Smooth muscle cell (in vitro differentiated cells): ENCODE measurements around the gene PSEN2. TPM values are rescaled to one million over a fixed set of nuclear protein-coding genes. Genes with fewer than 3 reads are reported as not detected.

Experiments
- DNase-seq: peaks from one replicate; lab custom pipeline; 2025; ENCODE audit not compliant: unreplicated experiment; lab: John Stamatoyannopoulos, UW
- H2AFZ ChIP-seq: fragments of 200-600 bp; sonication (generic); 2 replicates; pipeline ENCODE4 v1.6.0; 2016; ENCODE audit warnings: antibody characterized with exemption, low read depth, mild to moderate bottlenecking
- H3F3A ChIP-seq: fragments of 200-600 bp; sonication (generic); 2 replicates; pipeline ENCODE4 v1.6.0; 2017; ENCODE audit warnings: antibody characterized with exemption, low read depth
- H3K27ac ChIP-seq: fragments of 200-600 bp; sonication (generic); 2 replicates; pipeline ENCODE4 v1.5.1; 2016; ENCODE audit warnings: low read depth, mild to moderate bottlenecking
- H3K27me3 ChIP-seq: fragments of 200-600 bp; sonication (generic); 2 replicates; pipeline ENCODE4 v1.6.1; 2016; ENCODE audit warnings: low read depth, mild to moderate bottlenecking
- H3K36me3 ChIP-seq: fragments of 200-600 bp; sonication (generic); 2 replicates; pipeline ENCODE4 v1.5.1; 2016; ENCODE audit warnings: low read depth
- H3K4me1 ChIP-seq: fragments of 200-600 bp; sonication (generic); 2 replicates; pipeline ENCODE4 v1.5.1; 2016; ENCODE audit warnings: low read depth
- H3K4me2 ChIP-seq: fragments of 200-600 bp; sonication (generic); 2 replicates; pipeline ENCODE4 v1.6.0; 2016; ENCODE audit warnings: mild to moderate bottlenecking
- H3K4me3 ChIP-seq: fragments of 200-600 bp; sonication (generic); 2 replicates; pipeline ENCODE4 v1.5.1; 2016; ENCODE audit warnings: mild to moderate bottlenecking
- H3K79me2 ChIP-seq: fragments of 200-600 bp; sonication (generic); 2 replicates; pipeline ENCODE4 v1.6.0; 2016; ENCODE audit warnings: low read depth, mild to moderate bottlenecking
- H3K9ac ChIP-seq: fragments of 200-600 bp; sonication (generic); 2 replicates; pipeline ENCODE4 v1.6.0; 2016; ENCODE audit warnings: low read depth
- H3K9me3 ChIP-seq: fragments of 200-600 bp; sonication (generic); replicated peaks from 2 replicates; pipeline ENCODE4 v1.5.1; 2016; ENCODE audit warnings: low read depth
- H4K20me1 ChIP-seq: fragments of 200-600 bp; sonication (generic); 2 replicates; pipeline ENCODE4 v1.6.0; 2016; ENCODE audit warnings: low read depth
- WGBS: methylation state at CpG from one replicate; pipeline ENCODE4 v1.1.7; 2016; ENCODE audit warnings: low lambda C conversion rate; 5-methylcytosine and 5-hydroxymethylcytosine counted together
- polyA plus RNA-seq: library from polyadenylated mRNA; unstranded; fragments of >200 nt; fragmentation: Nextera tagmentation; extraction: Ambion mirVana; gene quantifications from 2 replicates; pipeline ENCODE4 v1.2.1, GENCODE V29; 2016
- total RNA-seq: library from RNA; depleted of rRNA; stranded (reverse); fragments of >200 nt; gene quantifications from 2 replicates; pipeline ENCODE4 v1.2.3, GENCODE V29; 2014
- TF ChIP-seq, protein P1 (sequence below): fragments of 200-600 bp; sonication (generic); IDR thresholded peaks from 2 replicates; pipeline ENCODE4 v1.5.1; 2017; ENCODE audit warnings: borderline replicate concordance, mild to moderate bottlenecking, antibody characterized with exemption; ENCODE audit not compliant: insufficient read depth, poor library complexity, severe bottlenecking

Gene PSEN2
- total and polyA plus RNA-seq, 2 experiments from 2014 or later = 3.5 to 5.7 TPM

DNA sequence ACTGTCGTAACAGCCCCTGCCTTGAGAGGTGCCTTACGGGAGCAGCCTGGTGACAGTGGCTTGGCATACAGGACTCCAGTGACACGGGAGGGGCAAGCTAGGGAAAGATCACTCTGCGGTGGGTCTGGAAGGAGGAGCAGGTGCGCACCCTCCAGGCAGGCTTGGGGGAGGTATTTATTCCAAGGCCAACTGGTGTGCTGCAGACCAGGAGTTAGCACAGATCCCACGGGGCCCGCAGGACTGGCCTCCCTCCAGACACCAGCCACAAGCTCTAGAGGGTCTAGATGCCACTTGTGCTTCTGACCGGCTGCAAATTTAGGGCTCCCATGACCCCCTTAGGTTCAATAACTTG lies 22.1 kb downstream of the PSEN2 start:
- no peak overlapping the region for H2AFZ ChIP-seq
- 94% methylated on average over 8 of the region's 8 CpGs for WGBS
- H3K27ac ChIP-seq = no peak overlapping the region
- no peak for DNase-seq
- no peaks in the 10 kb centered on the region for H3K4me1 ChIP-seq
- no peak overlapping the region for H3K9ac ChIP-seq
- no peaks in the 10 kb centered on the region for H3F3A ChIP-seq
- no peak overlapping the region for H3K4me2 ChIP-seq
- H3K9me3 ChIP-seq = no peaks in the 10 kb centered on the region
- H3K4me3 ChIP-seq = no peak overlapping the region
- H4K20me1 ChIP-seq = no peaks in the 10 kb centered on the region
- H3K79me2 ChIP-seq = no peaks in the 10 kb centered on the region
- TF ChIP-seq, protein P1, sequence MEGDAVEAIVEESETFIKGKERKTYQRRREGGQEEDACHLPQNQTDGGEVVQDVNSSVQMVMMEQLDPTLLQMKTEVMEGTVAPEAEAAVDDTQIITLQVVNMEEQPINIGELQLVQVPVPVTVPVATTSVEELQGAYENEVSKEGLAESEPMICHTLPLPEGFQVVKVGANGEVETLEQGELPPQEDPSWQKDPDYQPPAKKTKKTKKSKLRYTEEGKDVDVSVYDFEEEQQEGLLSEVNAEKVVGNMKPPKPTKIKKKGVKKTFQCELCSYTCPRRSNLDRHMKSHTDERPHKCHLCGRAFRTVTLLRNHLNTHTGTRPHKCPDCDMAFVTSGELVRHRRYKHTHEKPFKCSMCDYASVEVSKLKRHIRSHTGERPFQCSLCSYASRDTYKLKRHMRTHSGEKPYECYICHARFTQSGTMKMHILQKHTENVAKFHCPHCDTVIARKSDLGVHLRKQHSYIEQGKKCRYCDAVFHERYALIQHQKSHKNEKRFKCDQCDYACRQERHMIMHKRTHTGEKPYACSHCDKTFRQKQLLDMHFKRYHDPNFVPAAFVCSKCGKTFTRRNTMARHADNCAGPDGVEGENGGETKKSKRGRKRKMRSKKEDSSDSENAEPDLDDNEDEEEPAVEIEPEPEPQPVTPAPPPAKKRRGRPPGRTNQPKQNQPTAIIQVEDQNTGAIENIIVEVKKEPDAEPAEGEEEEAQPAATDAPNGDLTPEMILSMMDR = no peak
- H3K36me3 ChIP-seq = no peaks in the 10 kb centered on the region
- H3K27me3 ChIP-seq = no peaks in the 10 kb centered on the region

GRCh38 chr1:226893936-226894335 lies 23.5 kb downstream of the PSEN2 start:
- Histone ChIP-seq H3K4me3 (no peak overlapping the region), H3K4me2 (no peak overlapping the region), H3K79me2 (no peaks in the 10 kb centered on the region), H3K27ac (no peak overlapping the region), H3K9me3 (no peaks in the 10 kb centered on the region), H2AFZ (no peak overlapping the region), H3F3A (no peaks in the 10 kb centered on the region), H3K27me3 (no peaks in the 10 kb centered on the region), H3K4me1 (no peaks in the 10 kb centered on the region), H3K9ac (no peak overlapping the region), H4K20me1 (no peaks in the 10 kb centered on the region), H3K36me3 (no peaks in the 10 kb centered on the region)
- TF ChIP-seq, protein P1 = no peak
- WGBS = 96% methylated on average over 13 of the region's 13 CpGs
- no peak for DNase-seq

GRCh38 chr1:226894826-226895225 lies 24.4 kb downstream of the PSEN2 start:
- no peaks in the 10 kb centered on the region for H3F3A ChIP-seq
- no peaks in the 10 kb centered on the region for H3K36me3 ChIP-seq
- WGBS = 100% methylated on average over 3 of the region's 3 CpGs
- no peak for DNase-seq
- TF ChIP-seq, protein P1 = no peak
- no peak overlapping the region for H3K9ac ChIP-seq
- no peaks in the 10 kb centered on the region for H4K20me1 ChIP-seq
- H3K79me2 ChIP-seq = no peaks in the 10 kb centered on the region
- H3K9me3 ChIP-seq = no peaks in the 10 kb centered on the region
- H2AFZ ChIP-seq = no peak overlapping the region
- no peaks in the 10 kb centered on the region for H3K27me3 ChIP-seq
- H3K4me1 ChIP-seq = no peaks in the 10 kb centered on the region
- no peak overlapping the region for H3K4me3 ChIP-seq
- no peak overlapping the region for H3K4me2 ChIP-seq
- H3K27ac ChIP-seq = no peak overlapping the region

- DNase-seq = no peak
- H3F3A ChIP-seq = no peaks in the 10 kb centered on the region
- H3K9ac ChIP-seq = no peak overlapping the region
- no peak overlapping the region for H3K4me3 ChIP-seq
- 93% methylated on average over 11 of the region's 11 CpGs for WGBS
- TF ChIP-seq, protein P1 = no peak
- H3K27ac ChIP-seq = no peak overlapping the region
- H3K27me3 ChIP-seq = no peaks in the 10 kb centered on the region
- H3K4me1 ChIP-seq = no peaks in the 10 kb centered on the region
- H3K4me2 ChIP-seq = no peak overlapping the region
- H2AFZ ChIP-seq = no peak overlapping the region
- H3K79me2 ChIP-seq = no peaks in the 10 kb centered on the region
- H4K20me1 ChIP-seq = no peaks in the 10 kb centered on the region
- no peaks in the 10 kb centered on the region for H3K9me3 ChIP-seq
- no peaks in the 10 kb centered on the region for H3K36me3 ChIP-seq
Observed at GRCh38 chr1:226895644-226896043, 25.2 kb downstream of the PSEN2 start.
